WTC11 (cell line): ENCODE measurements around the gene ACTR6. TPM values are rescaled to one million over a fixed set of nuclear protein-coding genes. Genes with fewer than 3 reads are reported as not detected.

Source experiments
- ATAC-seq: fragments of 200-7000 bp; cut with Tn5 transposase; 2 replicates; pipeline ENCODE4 v1.10.0; 2021; ENCODE audit warnings: mild to moderate bottlenecking, moderate library complexity
- CTCF ChIA-PET: fragments of 300-600 bp; sonication (Branson Sonifier 250); formaldehyde crosslinking; loops from one replicate; lab custom pipeline; 2021; ENCODE audit warnings: antibody characterized with exemption; lab: Charles Lee
- POLR2A ChIA-PET: fragments of 350-600 bp; sonication (Branson Sonifier 250); formaldehyde crosslinking; loops from one replicate; lab custom pipeline; 2021; ENCODE audit warnings: antibody characterized with exemption; lab: Charles Lee
- DNase-seq: peaks from one replicate; pipeline ENCODE4 v3.0.0; 2021; ENCODE audit warnings: low spot score
- H3K27ac Mint-ChIP-seq: 2 replicates; pipeline ENCODE4 v1.8.0; 2021; ENCODE audit warnings: mixed read lengths
- H3K27me3 Mint-ChIP-seq: 2 replicates; pipeline ENCODE4 v1.8.0; 2021; ENCODE audit warnings: low read depth, mild to moderate bottlenecking, moderate library complexity, mixed read lengths
- H3K36me3 Mint-ChIP-seq: 2 replicates; pipeline ENCODE4 v1.8.0; 2021; ENCODE audit warnings: mixed read lengths
- H3K4me1 Mint-ChIP-seq: 2 replicates; pipeline ENCODE4 v1.8.0; 2022; ENCODE audit warnings: mixed read lengths
- H3K4me3 Mint-ChIP-seq: 2 replicates; pipeline ENCODE4 v1.8.0; 2021; ENCODE audit warnings: mild to moderate bottlenecking, moderate library complexity, mixed read lengths
- H3K9me3 Mint-ChIP-seq: 2 replicates; pipeline ENCODE4 v1.8.0; 2021; ENCODE audit warnings: mixed read lengths
- CBFB ChIP-seq: sonication (generic); formaldehyde crosslinking; IDR thresholded peaks from 2 replicates; pipeline ENCODE4 v1.8.1; 2022; ENCODE audit warnings: mild to moderate bottlenecking, low read depth, missing genetic modification reagents
- ELF4 ChIP-seq: sonication (generic); formaldehyde crosslinking; IDR thresholded peaks from 2 replicates; pipeline ENCODE4 v1.8.1; 2022; ENCODE audit warnings: low read depth, mild to moderate bottlenecking, moderate library complexity, missing genetic modification reagents
- GABPB1 ChIP-seq: sonication (generic); formaldehyde crosslinking; IDR thresholded peaks from 2 replicates; pipeline ENCODE4 v1.8.1; 2023; ENCODE audit warnings: mild to moderate bottlenecking, missing genetic modification reagents
- GTF2I ChIP-seq: fragments of 250-450 bp; sonication (Bioruptor Pico); conservative IDR thresholded peaks from 2 replicates; pipeline ENCODE4 v1.4.0; 2021; ENCODE audit warnings: mild to moderate bottlenecking
- JAZF1 ChIP-seq: fragments of 250-450 bp; sonication (Bioruptor Pico); IDR thresholded peaks from 2 replicates; pipeline ENCODE4 v1.9.0; 2021; ENCODE audit warnings: moderate library complexity, mild to moderate bottlenecking, inconsistent platforms
- JUN ChIP-seq: sonication (generic); formaldehyde crosslinking; IDR thresholded peaks from 2 replicates; pipeline ENCODE4 v1.8.0; 2023; ENCODE audit warnings: mild to moderate bottlenecking, missing genetic modification reagents
- KAT7 ChIP-seq: sonication (generic); formaldehyde crosslinking; IDR thresholded peaks from 2 replicates; pipeline ENCODE4 v1.8.1; 2023; ENCODE audit warnings: missing genetic modification reagents, mild to moderate bottlenecking, borderline replicate concordance
- NFE2L1 ChIP-seq: sonication (generic); formaldehyde crosslinking; IDR thresholded peaks from 2 replicates; pipeline ENCODE4 v1.8.1; 2023; ENCODE audit warnings: missing genetic modification reagents
- SMAD4 ChIP-seq: sonication (generic); formaldehyde crosslinking; IDR thresholded peaks from 2 replicates; pipeline ENCODE4 v1.8.0; 2022; ENCODE audit warnings: mild to moderate bottlenecking, missing genetic modification reagents
- SOX15 ChIP-seq: fragments of 250-450 bp; sonication (Bioruptor Pico); IDR thresholded peaks from 2 replicates; pipeline ENCODE4 v1.9.0; 2021; ENCODE audit warnings: mild to moderate bottlenecking
- STAT6 ChIP-seq: sonication (generic); formaldehyde crosslinking; conservative IDR thresholded peaks from 2 replicates; pipeline ENCODE4 v1.8.1; 2023; ENCODE audit warnings: mild to moderate bottlenecking, low read depth, missing genetic modification reagents, moderate library complexity
- ZBTB21 ChIP-seq: sonication (generic); formaldehyde crosslinking; IDR thresholded peaks from 2 replicates; pipeline ENCODE4 v1.8.1; 2023; ENCODE audit warnings: mild to moderate bottlenecking, missing genetic modification reagents, borderline replicate concordance
- ZNF121 ChIP-seq: sonication (generic); formaldehyde crosslinking; IDR thresholded peaks from 2 replicates; pipeline ENCODE4 v1.8.0; 2023; ENCODE audit warnings: missing genetic modification reagents
- ZNF138 ChIP-seq: sonication (generic); formaldehyde crosslinking; conservative IDR thresholded peaks from 2 replicates; pipeline ENCODE4 v1.8.1; 2022; ENCODE audit warnings: mild to moderate bottlenecking, moderate library complexity, missing genetic modification reagents
- ZNF425 ChIP-seq: fragments of 250-450 bp; sonication (Bioruptor Pico); conservative IDR thresholded peaks from 2 replicates; pipeline ENCODE4 v1.9.0; 2021; ENCODE audit warnings: mild to moderate bottlenecking
- ZNF532 ChIP-seq: fragments of 250-450 bp; sonication (Bioruptor Pico); IDR thresholded peaks from 2 replicates; pipeline ENCODE4 v1.9.0; 2021; ENCODE audit warnings: mild to moderate bottlenecking, borderline replicate concordance
- total RNA-seq: library from RNA; stranded (reverse); gene quantifications from 3 replicates; pipeline ENCODE4 v1.2.3, GENCODE V29; 2021
- TF ChIP-seq, protein P1 (sequence below): sonication (generic); formaldehyde crosslinking; conservative IDR thresholded peaks from 2 replicates; pipeline ENCODE4 v1.8.1; 2022; ENCODE audit warnings: mild to moderate bottlenecking, missing genetic modification reagents
- TF ChIP-seq, protein P2 (sequence below): sonication (generic); formaldehyde crosslinking; IDR thresholded peaks from 2 replicates; pipeline ENCODE4 v1.8.1; 2023; ENCODE audit warnings: mild to moderate bottlenecking, missing genetic modification reagents
- TF ChIP-seq, protein P3 (sequence below): fragments of 250-450 bp; sonication (Bioruptor Pico); IDR thresholded peaks from 2 replicates; pipeline ENCODE4 v1.9.0; 2021; ENCODE audit warnings: moderate library complexity, mild to moderate bottlenecking, inconsistent platforms, borderline replicate concordance
- TF ChIP-seq, protein P4 (sequence below): sonication (generic); formaldehyde crosslinking; IDR thresholded peaks from 2 replicates; pipeline ENCODE4 v1.8.1; 2022; ENCODE audit warnings: mild to moderate bottlenecking, missing genetic modification reagents, moderate library complexity, borderline replicate concordance

The ACTR6 gene
- total RNA-seq, 1 experiment from 2014 or later = 37.6 TPM

GRCh38 chr12:100165356-100165755 lies 35.3 kb upstream of the ACTR6 start:
- H3K9me3 Mint-ChIP-seq = peaks cover 11% of the 10 kb centered on the region
- TF ChIP-seq GABPB1 (CRISPR knock-in tag) = no peak
- TF ChIP-seq NFE2L1 (CRISPR knock-in tag) = no peak
- TF ChIP-seq ZNF121 = no peak
- no peak for TF ChIP-seq KAT7 (CRISPR knock-in tag)
- TF ChIP-seq, protein P1, sequence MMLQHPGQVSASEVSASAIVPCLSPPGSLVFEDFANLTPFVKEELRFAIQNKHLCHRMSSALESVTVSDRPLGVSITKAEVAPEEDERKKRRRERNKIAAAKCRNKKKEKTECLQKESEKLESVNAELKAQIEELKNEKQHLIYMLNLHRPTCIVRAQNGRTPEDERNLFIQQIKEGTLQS (CRISPR knock-in tag) = no peak
- no peak for TF ChIP-seq CBFB (CRISPR knock-in tag)
- no peak for TF ChIP-seq GTF2I (CRISPR knock-in tag)
- TF ChIP-seq, protein P2, sequence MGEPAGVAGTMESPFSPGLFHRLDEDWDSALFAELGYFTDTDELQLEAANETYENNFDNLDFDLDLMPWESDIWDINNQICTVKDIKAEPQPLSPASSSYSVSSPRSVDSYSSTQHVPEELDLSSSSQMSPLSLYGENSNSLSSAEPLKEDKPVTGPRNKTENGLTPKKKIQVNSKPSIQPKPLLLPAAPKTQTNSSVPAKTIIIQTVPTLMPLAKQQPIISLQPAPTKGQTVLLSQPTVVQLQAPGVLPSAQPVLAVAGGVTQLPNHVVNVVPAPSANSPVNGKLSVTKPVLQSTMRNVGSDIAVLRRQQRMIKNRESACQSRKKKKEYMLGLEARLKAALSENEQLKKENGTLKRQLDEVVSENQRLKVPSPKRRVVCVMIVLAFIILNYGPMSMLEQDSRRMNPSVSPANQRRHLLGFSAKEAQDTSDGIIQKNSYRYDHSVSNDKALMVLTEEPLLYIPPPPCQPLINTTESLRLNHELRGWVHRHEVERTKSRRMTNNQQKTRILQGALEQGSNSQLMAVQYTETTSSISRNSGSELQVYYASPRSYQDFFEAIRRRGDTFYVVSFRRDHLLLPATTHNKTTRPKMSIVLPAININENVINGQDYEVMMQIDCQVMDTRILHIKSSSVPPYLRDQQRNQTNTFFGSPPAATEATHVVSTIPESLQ (CRISPR knock-in tag) = no peak
- TF ChIP-seq ZBTB21 (CRISPR knock-in tag) = no peak
- TF ChIP-seq STAT6 (CRISPR knock-in tag) = no peak
- TF ChIP-seq JAZF1 (CRISPR knock-in tag) = no peak
- TF ChIP-seq ZNF138 (CRISPR knock-in tag) = no peak
- no peak for TF ChIP-seq JUN
- TF ChIP-seq, protein P3, sequence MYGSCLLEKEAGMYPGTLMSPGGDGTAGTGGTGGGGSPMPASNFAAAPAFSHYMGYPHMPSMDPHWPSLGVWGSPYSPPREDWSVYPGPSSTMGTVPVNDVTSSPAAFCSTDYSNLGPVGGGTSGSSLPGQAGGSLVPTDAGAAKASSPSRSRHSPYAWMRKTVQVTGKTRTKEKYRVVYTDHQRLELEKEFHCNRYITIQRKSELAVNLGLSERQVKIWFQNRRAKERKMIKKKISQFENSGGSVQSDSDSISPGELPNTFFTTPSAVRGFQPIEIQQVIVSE (CRISPR knock-in tag) = no peak
- TF ChIP-seq ZNF425 (CRISPR knock-in tag) = no peak
- TF ChIP-seq, protein P4, sequence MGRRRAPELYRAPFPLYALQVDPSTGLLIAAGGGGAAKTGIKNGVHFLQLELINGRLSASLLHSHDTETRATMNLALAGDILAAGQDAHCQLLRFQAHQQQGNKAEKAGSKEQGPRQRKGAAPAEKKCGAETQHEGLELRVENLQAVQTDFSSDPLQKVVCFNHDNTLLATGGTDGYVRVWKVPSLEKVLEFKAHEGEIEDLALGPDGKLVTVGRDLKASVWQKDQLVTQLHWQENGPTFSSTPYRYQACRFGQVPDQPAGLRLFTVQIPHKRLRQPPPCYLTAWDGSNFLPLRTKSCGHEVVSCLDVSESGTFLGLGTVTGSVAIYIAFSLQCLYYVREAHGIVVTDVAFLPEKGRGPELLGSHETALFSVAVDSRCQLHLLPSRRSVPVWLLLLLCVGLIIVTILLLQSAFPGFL (CRISPR knock-in tag) = no peak
- no peak for TF ChIP-seq ELF4 (CRISPR knock-in tag)
- TF ChIP-seq ZNF532 (CRISPR knock-in tag) = no peak
- TF ChIP-seq SMAD4 (CRISPR knock-in tag) = no peak
- no peak for TF ChIP-seq SOX15
- H3K36me3 Mint-ChIP-seq = peaks cover 30% of the 10 kb centered on the region
- H3K4me1 Mint-ChIP-seq = peaks cover 36% of the 10 kb centered on the region
- ChIA-PET POLR2A (interaction anchor here (1.0 kb wide), 1 partner anchor 35 kb away, joined by 3 read pairs; the partner anchor contains the start of gene ACTR6), CTCF (interaction anchor here (4.9 kb wide), 1 partner anchor 12 kb away, joined by 85 read pairs; no protein-coding TSS in a partner anchor)
- DNase-seq = no peak
- no peaks in the 10 kb centered on the region for H3K27me3 Mint-ChIP-seq
- ATAC-seq = no peak
- H3K4me3 Mint-ChIP-seq = no peak overlapping the region
- H3K27ac Mint-ChIP-seq = no peak overlapping the region
